GM12872 (cell line): Measurements from ENCODE around the gene TMEM131.

Experiments
- CTCF ChIP-seq: IDR thresholded peaks from 3 replicates; pipeline ENCODE4 v1.5.1; 2011; ENCODE audit warnings: low read depth, mild to moderate bottlenecking, low read length, moderate library complexity; ENCODE audit not compliant: insufficient read depth

TMEM131 gene

GRCh38 chr2:97995734-97996624, at the start of gene TMEM131:
Gene TMEM131, minus strand, starts transcription at chr2:97995948. Its CDS starts 286 bp downstream, at chr2:97995662.
- 0 out of 3 replicates have a peak, but pooled peaks have one; percentile 2 for TF ChIP-seq CTCF

DNA sequence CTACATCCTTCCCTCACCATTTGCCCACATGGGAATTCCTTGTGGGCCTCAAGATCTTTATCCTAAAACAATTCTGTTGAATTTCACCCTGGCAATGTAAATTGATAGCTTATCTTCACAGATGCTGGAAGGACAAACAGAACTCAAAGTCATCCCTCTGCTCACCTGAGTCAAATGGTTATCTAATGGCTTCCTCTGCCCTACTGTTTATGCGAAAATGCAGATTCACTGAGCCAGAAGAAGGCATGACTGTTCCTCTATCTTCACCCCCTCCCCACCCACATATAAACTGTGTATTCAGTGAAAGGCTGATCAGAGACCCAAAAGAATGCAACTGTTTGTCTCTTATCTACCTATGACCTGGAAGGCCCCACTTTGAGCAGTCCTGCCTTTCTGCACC, 47.4 kb upstream of the TMEM131 start:
- no peak for TF ChIP-seq CTCF

GRCh38 chr2:98040331-98040939, 44.7 kb upstream of the TMEM131 start:
- no peak for TF ChIP-seq CTCF

DNA sequence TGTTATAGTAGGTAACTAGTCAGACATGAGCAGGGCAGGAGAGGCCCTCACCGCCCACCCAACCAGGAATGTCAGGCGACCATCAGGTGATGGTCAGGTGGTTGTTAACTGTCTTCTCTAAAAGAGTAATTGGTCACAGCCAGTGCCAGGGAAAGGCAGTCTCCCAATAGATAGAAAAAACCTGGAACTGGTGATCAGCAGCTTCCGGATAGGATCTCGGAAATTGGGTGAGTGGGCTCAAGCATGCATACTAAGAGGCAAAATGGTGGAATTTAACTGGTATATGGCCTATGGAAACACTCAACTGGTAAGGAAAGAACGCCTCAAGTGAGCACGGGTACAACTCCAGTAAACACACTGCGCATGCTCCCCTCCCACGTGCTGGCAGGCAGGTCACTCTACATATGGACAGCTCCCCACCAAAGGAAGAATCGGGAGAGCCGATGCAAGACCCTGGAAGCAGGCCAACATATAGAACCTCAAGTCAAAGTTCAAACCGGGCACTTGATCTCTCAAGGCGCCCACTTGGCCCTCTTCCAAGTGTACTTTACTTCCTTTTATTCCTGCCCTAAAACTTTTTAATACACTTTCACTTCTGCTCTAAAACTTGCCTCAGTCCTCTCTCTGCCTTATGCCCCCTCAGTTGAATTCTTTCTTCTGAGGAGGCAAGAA, 43.5 kb upstream of the TMEM131 start:
- no peak for TF ChIP-seq CTCF

- no peak for TF ChIP-seq CTCF
Observed at GRCh38 chr2:98037666-98038336, 42.1 kb upstream of the TMEM131 start.

DNA sequence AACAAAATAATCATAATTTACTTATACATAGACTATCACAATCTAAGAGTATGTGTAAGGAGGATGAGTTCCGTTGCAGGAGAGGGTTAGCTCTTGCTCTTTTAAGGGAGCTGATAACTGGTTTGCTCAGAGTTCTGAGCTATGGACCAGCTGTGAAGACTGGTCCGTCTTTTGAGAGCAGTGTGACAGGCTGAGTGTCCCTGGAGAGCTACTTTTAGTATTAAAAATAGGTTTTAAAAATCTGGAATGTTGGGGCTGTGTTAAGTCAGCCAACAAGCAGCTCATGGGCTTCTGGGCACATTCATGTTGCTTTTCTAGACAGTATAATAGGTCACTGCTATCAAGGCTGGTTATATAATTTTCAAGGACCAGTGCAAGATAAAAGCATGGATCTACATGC, 41.5 kb upstream of the TMEM131 start:
- TF ChIP-seq CTCF, result no peak
